Urinary bladder (tissue), 4 donors: ENCODE results near the gene NDEL1. TPM values are rescaled to one million over a fixed set of nuclear protein-coding genes. Genes with fewer than 3 reads are reported as not detected.

Experiments used
- DNase-seq: peaks from one replicate; pipeline ENCODE4 v3.0.0-alpha.2; 2015; ENCODE audit errors: extremely low spot score
- H3K27ac ChIP-seq: one replicate; pipeline ENCODE4 v1.5.1; 2013; ENCODE audit warnings: low read depth, mild to moderate bottlenecking, moderate library complexity
- H3K36me3 ChIP-seq: one replicate; pipeline ENCODE4 v1.6.1; 2013; ENCODE audit warnings: mild to moderate bottlenecking, moderate library complexity; ENCODE audit not compliant: insufficient read depth
- H3K4me1 ChIP-seq: one replicate; pipeline ENCODE4 v1.6.1; 2013; ENCODE audit warnings: mild to moderate bottlenecking, moderate library complexity; ENCODE audit not compliant: insufficient read depth
- H3K4me3 ChIP-seq: one replicate; pipeline ENCODE4 v1.5.1; 2013; ENCODE audit warnings: low read depth, low read length
- WGBS: extraction: QIAGEN DNeasy Blood & Tissue Kit; methylation state at CpG from one replicate; pipeline ENCODE4 v1.1.7; 2013; 5-methylcytosine and 5-hydroxymethylcytosine counted together
- polyA plus RNA-seq: library from polyadenylated mRNA; stranded (reverse); fragments of 200-250 nt; gene quantifications from one replicate; pipeline ENCODE4 v1.2.3, GENCODE V29; 2013
- total RNA-seq: library from RNA; depleted of rRNA; stranded (reverse); fragments of >200 nt; gene quantifications from one replicate; pipeline ENCODE4 v1.2.3, GENCODE V29; 2014
- donor health status: healthy with polysubstance abuse.
- donor health status: healthy.

Gene NDEL1
- total and polyA plus RNA-seq, 2 donors: 43.9 to 57.4 TPM

- Histone ChIP-seq H3K36me3 (no peaks in the 10 kb centered on the region), H3K4me3 (no peak overlapping the region), H3K27ac (no peak overlapping the region), H3K4me1 (no peaks in the 10 kb centered on the region)
- no peak for DNase-seq
- 78% methylated on average over 6 of the region's 6 CpGs for WGBS
These were observed 9.5 kb upstream of the NDEL1 start for GRCh38 chr17:8426094-8426720.

- Histone ChIP-seq H3K27ac (no peak overlapping the region), H3K4me1 (no peaks in the 10 kb centered on the region), H3K36me3 (no peaks in the 10 kb centered on the region), H3K4me3 (no peak overlapping the region)
- WGBS: 90% methylated on average over 3 of the region's 3 CpGs
- DNase-seq: no peak
These were observed 8.9 kb upstream of the NDEL1 start for GRCh38 chr17:8426802-8427201.

DNA sequence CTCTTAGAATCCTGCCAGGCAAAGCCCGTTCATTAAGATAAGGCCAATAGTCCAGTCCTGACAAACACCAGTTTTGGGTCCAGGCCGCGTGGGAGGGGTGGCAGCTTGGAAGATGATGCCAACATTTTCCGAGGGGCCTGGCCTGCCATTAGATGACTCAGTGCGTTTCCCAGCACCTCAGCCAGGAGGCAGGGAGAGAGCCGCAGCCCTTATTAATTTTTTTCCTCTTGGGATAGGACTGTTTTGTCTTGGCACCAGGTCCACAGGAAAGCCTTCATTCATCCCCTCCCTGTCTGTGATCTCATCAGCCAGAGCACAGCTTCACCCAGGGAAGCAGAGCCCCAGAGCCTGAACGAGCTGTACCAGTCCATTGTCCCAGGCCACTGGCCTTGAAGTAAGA lies 4.7 kb upstream of the NDEL1 start:
- no peak for DNase-seq
- Histone ChIP-seq H3K36me3 (no peaks in the 10 kb centered on the region), H3K27ac (no peak overlapping the region), H3K4me3 (no peak overlapping the region), H3K4me1 (no peaks in the 10 kb centered on the region)
- WGBS: 52% methylated on average over 7 of the region's 7 CpGs

DNA sequence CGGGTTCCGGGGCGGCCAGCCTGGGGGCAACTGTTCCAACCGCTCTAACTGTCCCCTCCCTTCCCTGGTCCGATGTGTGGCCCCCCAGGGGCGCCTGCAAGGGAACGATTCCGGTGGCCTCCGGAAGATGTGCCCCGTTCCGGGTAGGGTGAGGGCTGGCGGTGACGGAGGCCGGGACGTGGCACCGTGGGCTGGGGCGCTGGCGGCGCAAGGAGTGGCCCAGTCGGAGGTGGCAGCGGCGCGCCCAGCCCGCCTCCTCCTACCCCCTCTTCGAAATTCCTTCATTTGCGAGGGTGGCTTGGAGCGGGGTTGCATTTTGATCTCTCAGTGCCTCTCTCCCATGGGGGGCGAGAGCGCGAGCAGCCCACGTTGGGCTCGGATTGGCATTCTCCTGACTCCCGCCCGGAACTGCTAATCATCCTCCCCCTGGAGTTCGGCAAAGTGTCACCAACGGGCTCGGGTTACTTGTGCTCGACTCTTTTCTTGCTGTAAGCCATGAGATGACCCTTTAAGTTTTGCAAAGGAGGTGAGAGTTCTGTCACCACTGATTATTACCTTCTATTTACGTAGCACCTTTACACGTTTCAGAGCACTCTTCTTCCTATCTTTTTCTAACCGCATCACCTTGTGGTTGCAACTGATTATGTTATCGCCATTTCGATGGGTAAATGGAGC lies 622 bp downstream of the NDEL1 start:
- WGBS: under 1% methylated on average over 43 of the region's 43 CpGs
- Histone ChIP-seq H3K36me3 (peaks cover 4% of the 10 kb centered on the region), H3K4me1 (no peaks in the 10 kb centered on the region), H3K4me3 (peak overlapping the region; percentile 87), H3K27ac (peak overlapping the region; percentile 99)
- DNase-seq: peak; percentile 41

DNA sequence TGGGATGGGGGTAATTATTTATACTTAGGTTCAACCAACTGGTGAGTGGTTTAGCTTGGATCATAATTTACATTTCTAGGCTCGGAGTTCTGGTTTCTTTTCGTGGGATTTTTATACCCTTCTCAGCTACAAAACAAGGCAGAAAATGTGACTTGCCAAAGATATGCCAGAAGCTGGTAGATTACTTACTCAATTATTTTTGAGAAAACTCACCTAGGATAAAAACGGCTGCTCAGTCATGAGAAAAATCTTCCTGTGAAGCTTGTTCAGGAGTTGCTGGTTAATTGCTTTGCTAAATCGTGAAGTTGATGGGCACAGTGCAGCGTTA lies 1.1 kb downstream of the NDEL1 start:
- no peaks in the 10 kb centered on the region for H3K4me1 ChIP-seq
- peak overlapping the region; percentile 99 for H3K27ac ChIP-seq
- WGBS: 12% methylated on average over 5 of the region's 5 CpGs
- peaks cover 4% of the 10 kb centered on the region for H3K36me3 ChIP-seq
- DNase-seq: no peak
- peak overlapping the region; percentile 87 for H3K4me3 ChIP-seq

DNA sequence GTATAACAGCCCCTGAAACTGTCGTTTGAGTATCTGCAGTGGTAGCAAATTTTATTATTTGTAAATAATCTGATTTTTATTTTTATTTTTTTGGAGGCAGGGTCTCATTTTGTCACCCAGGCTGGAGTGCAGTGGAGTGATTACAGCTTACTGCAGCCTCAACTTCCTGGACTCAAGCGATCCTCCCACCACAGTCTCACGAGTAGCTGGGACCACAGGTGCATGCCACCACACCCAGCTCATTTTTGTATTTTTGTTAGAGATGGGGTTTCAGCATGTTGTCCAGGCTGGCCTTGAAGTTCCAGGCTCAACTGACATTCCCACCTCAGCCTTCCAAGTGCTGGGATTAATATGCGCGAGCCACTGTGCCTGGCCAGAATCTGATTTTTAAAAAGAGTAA lies 2.8 kb downstream of the NDEL1 start:
- H3K4me1 ChIP-seq: no peaks in the 10 kb centered on the region
- H3K4me3 ChIP-seq: no peak overlapping the region
- H3K36me3 ChIP-seq: peaks cover 4% of the 10 kb centered on the region
- H3K27ac ChIP-seq: no peak overlapping the region
- DNase-seq: no peak
- WGBS: 85% methylated on average over 5 of the region's 5 CpGs

DNA sequence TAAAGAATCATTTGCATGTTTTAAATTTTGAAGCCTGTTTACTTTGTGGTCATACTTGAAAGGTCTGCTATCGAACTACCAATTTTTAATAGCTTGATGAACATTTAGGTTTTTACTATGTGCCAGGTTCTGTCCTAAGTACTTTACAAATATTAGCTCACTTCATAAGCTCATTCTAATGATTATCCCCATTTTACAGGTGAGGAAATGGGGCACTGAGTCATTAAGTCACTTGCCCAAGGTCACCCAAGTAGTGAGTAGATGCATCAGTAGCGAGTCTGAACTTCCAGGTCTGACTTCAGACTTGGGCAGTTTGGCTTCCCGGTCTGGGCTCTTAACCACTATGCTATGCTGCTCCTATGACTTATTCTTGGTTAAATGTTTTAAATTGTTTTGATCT lies 4.0 kb downstream of the NDEL1 start:
- H3K36me3 ChIP-seq: peaks cover 4% of the 10 kb centered on the region
- no peak for DNase-seq
- no peak overlapping the region for H3K27ac ChIP-seq
- WGBS: 94% methylated on average over 3 of the region's 3 CpGs
- H3K4me1 ChIP-seq: no peaks in the 10 kb centered on the region
- no peak overlapping the region for H3K4me3 ChIP-seq

DNA sequence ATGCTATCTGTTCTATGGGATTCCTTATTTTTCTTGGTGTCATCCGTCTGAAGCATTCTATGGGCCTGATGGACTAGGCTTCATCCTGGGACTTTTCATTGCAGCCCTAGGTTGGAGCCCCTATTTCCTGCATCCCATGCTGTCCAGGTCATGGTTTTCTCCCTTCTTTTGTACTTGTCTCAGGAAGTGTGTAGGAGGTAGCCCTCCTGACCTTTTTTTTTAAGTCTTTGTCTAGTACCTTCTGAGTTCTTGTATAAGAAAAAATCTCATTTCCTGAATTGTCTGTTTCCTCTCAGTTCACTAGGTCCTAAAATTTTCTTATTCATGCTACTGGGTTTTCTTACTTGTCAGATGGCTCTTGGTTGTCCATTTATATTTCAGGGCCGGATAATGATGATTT lies 6.0 kb downstream of the NDEL1 start:
- DNase-seq: no peak
- Histone ChIP-seq H3K36me3 (peaks cover 4% of the 10 kb centered on the region), H3K27ac (no peak overlapping the region), H3K4me3 (no peak overlapping the region), H3K4me1 (no peaks in the 10 kb centered on the region)
- WGBS: 76% methylated on average over 2 of the region's 2 CpGs

GRCh38 chr17:8442310-8442709 lies 6.6 kb downstream of the NDEL1 start:
- no peak for DNase-seq
- no peak overlapping the region for H3K4me3 ChIP-seq
- 93% methylated on average over 2 of the region's 2 CpGs for WGBS
- peaks cover 4% of the 10 kb centered on the region for H3K36me3 ChIP-seq
- no peak overlapping the region for H3K27ac ChIP-seq
- no peaks in the 10 kb centered on the region for H3K4me1 ChIP-seq

DNA sequence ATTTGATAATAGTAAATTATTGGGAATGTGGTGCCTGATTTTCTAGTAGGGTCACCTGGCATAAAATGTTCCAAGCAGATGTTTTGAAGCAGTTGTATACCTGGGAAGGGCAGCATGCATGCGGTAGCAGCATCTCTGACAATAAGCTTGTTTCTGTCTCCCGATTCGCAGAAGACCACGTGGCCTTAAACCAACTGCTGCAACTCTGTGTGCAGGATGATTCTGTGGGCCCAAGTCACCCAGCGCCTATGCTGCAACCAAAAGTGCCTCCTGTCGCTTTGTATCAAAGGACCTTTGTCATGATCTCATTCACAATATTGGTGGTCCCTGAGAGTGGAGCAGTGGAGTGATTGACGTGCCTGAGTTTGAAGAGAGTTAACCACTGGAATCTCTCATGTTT lies 8.1 kb downstream of the NDEL1 start:
- no peaks in the 10 kb centered on the region for H3K4me1 ChIP-seq
- H3K36me3 ChIP-seq: peaks cover 8% of the 10 kb centered on the region
- 79% methylated on average over 7 of the region's 7 CpGs for WGBS

DNA sequence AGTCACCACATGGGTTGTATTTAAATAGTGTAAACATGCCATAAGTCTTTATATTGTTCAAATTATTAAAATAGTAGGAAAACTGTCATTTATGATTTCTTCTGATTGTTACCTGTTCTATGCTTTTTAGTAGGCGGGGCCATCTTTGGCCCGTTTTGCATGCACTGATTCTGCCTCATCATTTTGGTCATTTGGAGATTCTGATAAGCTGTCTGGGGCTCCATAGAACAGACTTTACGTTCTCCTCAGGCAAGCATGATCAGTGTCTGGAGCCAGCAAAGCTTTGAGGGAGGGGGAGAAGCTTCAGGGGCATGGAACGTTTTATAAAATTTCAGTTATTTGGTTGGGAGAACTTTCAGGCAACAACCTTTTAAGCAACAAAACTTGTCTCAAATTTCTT lies 8.8 kb downstream of the NDEL1 start:
- WGBS: 60% methylated on average over 4 of the region's 4 CpGs
- Histone ChIP-seq H3K27ac (no peak overlapping the region), H3K4me1 (no peaks in the 10 kb centered on the region), H3K36me3 (peaks cover 8% of the 10 kb centered on the region), H3K4me3 (no peak overlapping the region)
- DNase-seq: no peak

More for the DNA sequence above, 8.1 kb downstream of the NDEL1 start:
- Histone ChIP-seq H3K4me3 (no peak overlapping the region), H3K27ac (no peak overlapping the region)
- DNase-seq: no peak

- Histone ChIP-seq H3K27ac (no peak overlapping the region), H3K4me3 (no peak overlapping the region), H3K4me1 (no peaks in the 10 kb centered on the region), H3K36me3 (peaks cover 6% of the 10 kb centered on the region)
- DNase-seq: no peak
- 54% methylated on average over 4 of the region's 4 CpGs for WGBS
These were observed 9.9 kb downstream of the NDEL1 start for GRCh38 chr17:8445536-8445935.

- Histone ChIP-seq H3K4me1 (no peaks in the 10 kb centered on the region), H3K4me3 (no peak overlapping the region), H3K36me3 (peaks cover 9% of the 10 kb centered on the region), H3K27ac (no peak overlapping the region)
- DNase-seq: no peak
- 76% methylated on average over 4 of the region's 4 CpGs for WGBS
These were observed 12.1 kb downstream of the NDEL1 start for GRCh38 chr17:8447799-8448198.

- Histone ChIP-seq H3K27ac (no peak overlapping the region), H3K4me1 (no peaks in the 10 kb centered on the region), H3K4me3 (no peak overlapping the region), H3K36me3 (peaks cover 9% of the 10 kb centered on the region)
- 66% methylated on average over 3 of the region's 3 CpGs for WGBS
- no peak for DNase-seq
These were observed 12.6 kb downstream of the NDEL1 start for GRCh38 chr17:8448310-8448709.
